Vagina (tissue), 2 donors: ENCODE measurements around the gene MRM2.

ENCODE experiments used
- POLR2A ChIP-seq, 2 donors: fragments of 450-650 bp; IDR thresholded peaks; one replicate each; pipeline ENCODE4 v1.6.1; 2017; ENCODE audit warnings: antibody characterized with exemption in 2 of 2, mild to moderate bottlenecking in 2 of 2, moderate library complexity in 2 of 2
- TF ChIP-seq, protein P1 (sequence below), 3 experiments: fragments of 450-650 bp in 2 of 3; fragments of 200-600 bp in 1 of 3; sonication (generic) in 1 of 3; IDR thresholded peaks; one replicate each; pipeline ENCODE4 v1.5.1; 2017 to 2019; ENCODE audit warnings: antibody characterized with exemption in 3 of 3, mild to moderate bottlenecking in 2 of 3, moderate library complexity in 2 of 3

- TF ChIP-seq POLR2A (IDR thresholded peaks at IDR 0.05): no peak
- TF ChIP-seq, protein P1, sequence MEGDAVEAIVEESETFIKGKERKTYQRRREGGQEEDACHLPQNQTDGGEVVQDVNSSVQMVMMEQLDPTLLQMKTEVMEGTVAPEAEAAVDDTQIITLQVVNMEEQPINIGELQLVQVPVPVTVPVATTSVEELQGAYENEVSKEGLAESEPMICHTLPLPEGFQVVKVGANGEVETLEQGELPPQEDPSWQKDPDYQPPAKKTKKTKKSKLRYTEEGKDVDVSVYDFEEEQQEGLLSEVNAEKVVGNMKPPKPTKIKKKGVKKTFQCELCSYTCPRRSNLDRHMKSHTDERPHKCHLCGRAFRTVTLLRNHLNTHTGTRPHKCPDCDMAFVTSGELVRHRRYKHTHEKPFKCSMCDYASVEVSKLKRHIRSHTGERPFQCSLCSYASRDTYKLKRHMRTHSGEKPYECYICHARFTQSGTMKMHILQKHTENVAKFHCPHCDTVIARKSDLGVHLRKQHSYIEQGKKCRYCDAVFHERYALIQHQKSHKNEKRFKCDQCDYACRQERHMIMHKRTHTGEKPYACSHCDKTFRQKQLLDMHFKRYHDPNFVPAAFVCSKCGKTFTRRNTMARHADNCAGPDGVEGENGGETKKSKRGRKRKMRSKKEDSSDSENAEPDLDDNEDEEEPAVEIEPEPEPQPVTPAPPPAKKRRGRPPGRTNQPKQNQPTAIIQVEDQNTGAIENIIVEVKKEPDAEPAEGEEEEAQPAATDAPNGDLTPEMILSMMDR (IDR thresholded peaks at IDR 0.05): no peak
Observed at GRCh38 chr7:2213551-2214215, 28.3 kb downstream of the MRM2 start.
